Body of pancreas (tissue), 4 donors: ENCODE data around the gene STX2. TPM values are rescaled to one million over a fixed set of nuclear protein-coding genes. Genes with fewer than 3 reads are reported as not detected.
A peak's percentile ranks its signal among the peaks of the same experiment; 100 is the strongest.

Source experiments
- ATAC-seq: fragments of 150-250 bp; one replicate; pipeline ENCODE4 v1.9.1; 2016
- DNase-seq, 4 donors: peaks; one replicate each; pipeline ENCODE4 v3.0.0-alpha.2; 2019
- H3K27ac ChIP-seq, 4 donors: fragments of 200-600 bp; sonication (generic); 1 replicate in 3 of 4; 2 replicates in 1 of 4; pipeline versions ENCODE4 v1.5.1 to v1.6.1; 2016 to 2019; ENCODE audit warnings: mild to moderate bottlenecking in 1 of 4, mixed read lengths in 1 of 4, moderate library complexity in 1 of 4
- H3K27me3 ChIP-seq, 2 donors: fragments of 200-600 bp; sonication (generic); one replicate each; pipeline ENCODE4 v1.6.0; 2016; ENCODE audit warnings: mild to moderate bottlenecking in 1 of 2
- H3K36me3 ChIP-seq, 2 donors: fragments of 200-600 bp; sonication (generic); replicated peaks in 1 of 2; 2 replicates each; pipeline ENCODE4 v1.5.1; 2016; ENCODE audit warnings: low read depth in 2 of 2; ENCODE audit not compliant: insufficient read depth in 1 of 2
- H3K4me1 ChIP-seq: fragments of 200-600 bp; sonication (generic); one replicate; pipeline ENCODE4 v1.6.0; 2016
- H3K4me3 ChIP-seq, 2 donors: fragments of 200-600 bp; sonication (generic); 1 replicate in 1 of 2; 2 replicates in 1 of 2; pipeline ENCODE4 v1.5.1; 2016 to 2019
- H3K9me3 ChIP-seq, 3 donors: fragments of 200-600 bp; sonication (generic); 1 replicate in 2 of 3; 2 replicates in 1 of 3; pipeline ENCODE4 v1.5.1; 2016
- CTCF ChIP-seq, 7 experiments: fragments of 450-650 bp in 4 of 7; fragments of 200-600 bp in 3 of 7; sonication (generic) in 3 of 7; IDR thresholded peaks; one replicate each; pipeline ENCODE4 v1.5.1; 2016 to 2019; ENCODE audit warnings: antibody characterized with exemption in 7 of 7
- POLR2A ChIP-seq, 3 donors: fragments of 450-650 bp; IDR thresholded peaks; one replicate each; pipeline ENCODE4 v1.6.1; 2016; ENCODE audit warnings: antibody characterized with exemption in 3 of 3, mild to moderate bottlenecking in 2 of 3
- WGBS, 2 donors: methylation state at CpG; one replicate each; pipeline ENCODE4 v1.1.5; 2017; 5-methylcytosine and 5-hydroxymethylcytosine counted together
- intact Hi-C: fragments of 100-400 bp; cut with DNase I; formaldehyde crosslinking; loops from one replicate; pipeline ENCODE4 v1.15.1; 2023
- total RNA-seq, 2 donors: library from RNA; depleted of rRNA; stranded (reverse); fragments of >200 nt; gene quantifications; one replicate each; pipeline ENCODE4 v1.1.0, GENCODE V29; 2016

Gene STX2
- total RNA-seq, 2 donors from 2014 or later, result 17.1 to 18.8 TPM

- H3K4me3 ChIP-seq, result no peak overlapping the region
- no peaks in the 10 kb centered on the region for H3K36me3 ChIP-seq
- no peaks in the 10 kb centered on the region for H3K27me3 ChIP-seq
- ATAC-seq (no peak), DNase-seq (peak in 1 of 4 donors; percentile 25)
- H3K27ac ChIP-seq, result no peak overlapping the region
- H3K9me3 ChIP-seq, result no peaks in the 10 kb centered on the region
- peaks cover 18% of the 10 kb centered on the region for H3K4me1 ChIP-seq
- no peak for TF ChIP-seq CTCF (IDR thresholded peaks at IDR 0.05)
- TF ChIP-seq POLR2A (IDR thresholded peaks at IDR 0.05), result no peak
- intact Hi-C loops, result no loop called here
- WGBS, 2 donors, result 77 to 87% methylated on average over 17 of the region's 17 CpGs
Measured at GRCh38 chr12:130832561-130833209, 6.4 kb downstream of the STX2 start.

- Histone ChIP-seq H3K4me3 (no peak overlapping the region), H3K9me3 (no peaks in the 10 kb centered on the region), H3K36me3 (no peaks in the 10 kb centered on the region), H3K4me1 (peaks cover 12% of the 10 kb centered on the region), H3K27ac (no peak overlapping the region), H3K27me3 (no peaks in the 10 kb centered on the region)
- TF ChIP-seq POLR2A (IDR thresholded peaks at IDR 0.05), result no peak
- TF ChIP-seq CTCF (IDR thresholded peaks at IDR 0.05), result no peak
- ATAC-seq, result no peak
- DNase-seq, result no peak
- intact Hi-C loops, result no loop called here
- WGBS, 2 donors, result 74 to 75% methylated on average over 5 of the region's 5 CpGs
Measured at GRCh38 chr12:130831876-130832405, 7.1 kb downstream of the STX2 start.

GRCh38 chr12:130831246-130831645 is 7.8 kb downstream of the STX2 start:
- no peaks in the 10 kb centered on the region for H3K27me3 ChIP-seq
- H3K4me1 ChIP-seq, result peaks cover 12% of the 10 kb centered on the region
- TF ChIP-seq POLR2A (IDR thresholded peaks at IDR 0.05), result no peak
- 74 to 79% methylated on average over 4 of the region's 4 CpGs for WGBS, 2 donors
- intact Hi-C loops, result no loop called here
- H3K4me3 ChIP-seq, result no peak overlapping the region
- DNase-seq, result no peak
- peak overlapping the region in 3 of 4 donors; percentile 18 to 75 (median 19) for H3K27ac ChIP-seq
- H3K36me3 ChIP-seq, result no peaks in the 10 kb centered on the region
- no peak for ATAC-seq
- no peaks in the 10 kb centered on the region for H3K9me3 ChIP-seq

- ATAC-seq (no peak), DNase-seq (peak in 2 of 4 donors; percentile 27 to 47)
- H3K9me3 ChIP-seq, result no peaks in the 10 kb centered on the region
- no peaks in the 10 kb centered on the region for H3K27me3 ChIP-seq
- intact Hi-C loops, result no loop called here
- TF ChIP-seq POLR2A (IDR thresholded peaks at IDR 0.05), result peak in 1 of 3 donors; percentile 10
- no peak for TF ChIP-seq CTCF (IDR thresholded peaks at IDR 0.05)
- H3K4me1 ChIP-seq, result peaks cover 12% of the 10 kb centered on the region
- H3K27ac ChIP-seq, result peak overlapping the region in 3 of 4 donors; percentile 18 to 75 (median 58)
- WGBS, 2 donors, result 67 to 76% methylated on average over 12 to 14 of the region's 14 CpGs
- H3K36me3 ChIP-seq, result no peaks in the 10 kb centered on the region
- H3K4me3 ChIP-seq, result no peak overlapping the region
Measured at GRCh38 chr12:130830246-130830551, 8.9 kb downstream of the STX2 start.

GRCh38 chr12:130829391-130830245 is 9.4 kb downstream of the STX2 start:
- H3K27ac ChIP-seq, result peak overlapping the region in 2 of 4 donors; percentile 58 to 75
- intact Hi-C loops, result loop anchor here (10.0 kb wide), 1 partner anchor 45 kb away; the partner anchor contains the start of gene RAN
- no peak for TF ChIP-seq CTCF (IDR thresholded peaks at IDR 0.05)
- no peak for TF ChIP-seq POLR2A (IDR thresholded peaks at IDR 0.05)

More at GRCh38 chr12:130829391-130830245, 9.4 kb downstream of the STX2 start:
- H3K36me3 ChIP-seq, result no peaks in the 10 kb centered on the region
- H3K4me3 ChIP-seq, result no peak overlapping the region
- DNase-seq (no peak), ATAC-seq (no peak)
- peaks cover 12% of the 10 kb centered on the region for H3K4me1 ChIP-seq
- 88% methylated on average over 8 to 17 of the region's 17 CpGs for WGBS, 2 donors
- H3K9me3 ChIP-seq, result no peaks in the 10 kb centered on the region
- no peaks in the 10 kb centered on the region for H3K27me3 ChIP-seq
